ENCODE measurements around the gene IGFBP3. TPM values are rescaled to one million over a fixed set of nuclear protein-coding genes. Genes with fewer than 3 reads are reported as not detected.

IGFBP3 gene
- total and polyA plus RNA-seq, 2 of the 13 experiments (the other 11 are each of a cell fraction or from before 2014, with no cell fraction given) = 57.5 TPM; not detected in 1

DNA sequence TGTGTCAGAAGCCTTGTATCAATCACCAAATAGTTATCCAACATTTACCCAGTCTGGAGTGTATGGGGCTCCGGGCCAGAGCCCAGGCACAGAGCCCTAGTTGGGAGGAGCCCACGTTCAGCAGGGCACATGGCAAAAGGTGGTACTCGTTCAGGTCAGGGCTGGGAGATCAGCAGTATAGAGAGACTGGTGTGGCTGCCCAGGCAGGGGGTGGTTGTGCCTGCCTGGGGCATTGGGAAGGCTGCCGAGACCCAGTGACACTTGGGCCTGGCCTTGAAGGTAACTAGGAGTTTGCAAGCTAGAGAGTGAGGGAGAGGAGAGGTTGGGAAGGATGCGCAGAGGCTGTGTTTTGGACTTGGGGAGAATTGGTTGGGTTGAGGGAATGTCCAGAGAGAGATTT lies 48.9 kb upstream of the IGFBP3 start (continued):
- TF ChIP-seq, protein P1, sequence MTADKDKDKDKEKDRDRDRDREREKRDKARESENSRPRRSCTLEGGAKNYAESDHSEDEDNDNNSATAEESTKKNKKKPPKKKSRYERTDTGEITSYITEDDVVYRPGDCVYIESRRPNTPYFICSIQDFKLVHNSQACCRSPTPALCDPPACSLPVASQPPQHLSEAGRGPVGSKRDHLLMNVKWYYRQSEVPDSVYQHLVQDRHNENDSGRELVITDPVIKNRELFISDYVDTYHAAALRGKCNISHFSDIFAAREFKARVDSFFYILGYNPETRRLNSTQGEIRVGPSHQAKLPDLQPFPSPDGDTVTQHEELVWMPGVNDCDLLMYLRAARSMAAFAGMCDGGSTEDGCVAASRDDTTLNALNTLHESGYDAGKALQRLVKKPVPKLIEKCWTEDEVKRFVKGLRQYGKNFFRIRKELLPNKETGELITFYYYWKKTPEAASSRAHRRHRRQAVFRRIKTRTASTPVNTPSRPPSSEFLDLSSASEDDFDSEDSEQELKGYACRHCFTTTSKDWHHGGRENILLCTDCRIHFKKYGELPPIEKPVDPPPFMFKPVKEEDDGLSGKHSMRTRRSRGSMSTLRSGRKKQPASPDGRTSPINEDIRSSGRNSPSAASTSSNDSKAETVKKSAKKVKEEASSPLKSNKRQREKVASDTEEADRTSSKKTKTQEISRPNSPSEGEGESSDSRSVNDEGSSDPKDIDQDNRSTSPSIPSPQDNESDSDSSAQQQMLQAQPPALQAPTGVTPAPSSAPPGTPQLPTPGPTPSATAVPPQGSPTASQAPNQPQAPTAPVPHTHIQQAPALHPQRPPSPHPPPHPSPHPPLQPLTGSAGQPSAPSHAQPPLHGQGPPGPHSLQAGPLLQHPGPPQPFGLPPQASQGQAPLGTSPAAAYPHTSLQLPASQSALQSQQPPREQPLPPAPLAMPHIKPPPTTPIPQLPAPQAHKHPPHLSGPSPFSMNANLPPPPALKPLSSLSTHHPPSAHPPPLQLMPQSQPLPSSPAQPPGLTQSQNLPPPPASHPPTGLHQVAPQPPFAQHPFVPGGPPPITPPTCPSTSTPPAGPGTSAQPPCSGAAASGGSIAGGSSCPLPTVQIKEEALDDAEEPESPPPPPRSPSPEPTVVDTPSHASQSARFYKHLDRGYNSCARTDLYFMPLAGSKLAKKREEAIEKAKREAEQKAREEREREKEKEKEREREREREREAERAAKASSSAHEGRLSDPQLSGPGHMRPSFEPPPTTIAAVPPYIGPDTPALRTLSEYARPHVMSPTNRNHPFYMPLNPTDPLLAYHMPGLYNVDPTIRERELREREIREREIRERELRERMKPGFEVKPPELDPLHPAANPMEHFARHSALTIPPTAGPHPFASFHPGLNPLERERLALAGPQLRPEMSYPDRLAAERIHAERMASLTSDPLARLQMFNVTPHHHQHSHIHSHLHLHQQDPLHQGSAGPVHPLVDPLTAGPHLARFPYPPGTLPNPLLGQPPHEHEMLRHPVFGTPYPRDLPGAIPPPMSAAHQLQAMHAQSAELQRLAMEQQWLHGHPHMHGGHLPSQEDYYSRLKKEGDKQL (CRISPR knock-in tag; IDR thresholded peaks at IDR 0.05; ENCODE audit: low read depth) = no peak

- no peak for ATAC-seq
- in situ Hi-C loops (cut with HindIII; ENCODE audit: extremely low pct_ligation_motif_present, low pct_unique_long_range_greater_than_20kb) = no loop called here
- no peak for TF ChIP-seq SOX6 (IDR thresholded peaks at IDR 0.05)
- TF ChIP-seq SOX6 (CRISPR knock-in tag; IDR thresholded peaks at IDR 0.05) = no peak
- TF ChIP-seq FOXA1 (IDR thresholded peaks at IDR 0.05) = no peak
- no peak for TF ChIP-seq FOXA1 (CRISPR knock-in tag; IDR thresholded peaks at IDR 0.05)
- TF ChIP-seq NCOA5 (CRISPR knock-in tag; IDR thresholded peaks at IDR 0.05) = no peak
- TF ChIP-seq FOXP4 (CRISPR knock-in tag; IDR thresholded peaks at IDR 0.05) = no peak
- TF ChIP-seq RFX3 (CRISPR knock-in tag; IDR thresholded peaks at IDR 0.05) = no peak
- TF ChIP-seq ZBTB14 (CRISPR knock-in tag; IDR thresholded peaks at IDR 0.05) = no peak
- TF ChIP-seq ZNF317 (CRISPR knock-in tag; IDR thresholded peaks at IDR 0.05) = no peak
- no peak for TF ChIP-seq ZBTB33 (CRISPR knock-in tag; IDR thresholded peaks at IDR 0.05)
- TF ChIP-seq HMG20B (CRISPR knock-in tag; conservative IDR thresholded peaks at IDR 0.05) = no peak
- no peak for TF ChIP-seq RFXANK (CRISPR knock-in tag; IDR thresholded peaks at IDR 0.05)
- TF ChIP-seq KLF12 (CRISPR knock-in tag; IDR thresholded peaks at IDR 0.05; ENCODE audit: borderline replicate concordance) = no peak
These were observed 47.9 kb upstream of the IGFBP3 start for GRCh38 chr7:45968856-45969541.

More at GRCh38 chr7:45968856-45969541, 47.9 kb upstream of the IGFBP3 start:
- ChIA-PET CTCF (ENCODE audit: low intra/inter-chr PET ratio, low total read pairs) (no interaction called here), POLR2A (no interaction called here)
- intact Hi-C loops (cut with micrococcal nuclease; ENCODE audit: unreplicated experiment) = no loop called here
- DNase-seq (ENCODE audit: low spot score) = no peak
- no peak for FAIRE-seq
- no peak overlapping the region for H3K4me3 ChIP-seq (replicated peaks in 1 of 3; ENCODE audit: insufficient read depth in 1 of 3, low read depth in 2 of 3, low read length in 3 of 3)
- H4K20me1 ChIP-seq (ENCODE audit: insufficient read depth, low read length) = no peaks in the 10 kb centered on the region
- no peak overlapping the region for H2AFZ ChIP-seq (ENCODE audit: low read length)
- no peaks in the 10 kb centered on the region for H3K36me3 ChIP-seq (replicated peaks in 1 of 2; ENCODE audit: control insufficient read depth in 1 of 2, insufficient read depth in 2 of 2, low read length in 2 of 2)
- peaks cover 64% of the 10 kb centered on the region for H3K4me1 ChIP-seq (ENCODE audit: insufficient read depth, low read length)
- H3K4me2 ChIP-seq (ENCODE audit: low read depth, low read length) = no peak overlapping the region
- no peaks in the 10 kb centered on the region for H3K79me2 ChIP-seq (ENCODE audit: insufficient read depth, low read length)
- H3K27ac ChIP-seq (ENCODE audit: extremely low read length, insufficient read depth, low read length) = no peak overlapping the region
- no peaks in the 10 kb centered on the region; a peak in 1 of 5 replicates for H3K27me3 ChIP-seq (ENCODE audit: control insufficient read depth in 1 of 2, insufficient read depth in 2 of 2, low read length in 2 of 2)
- BruUV-seq (replicated peaks) = no TSS peak
- no peak overlapping the region for H3K9ac ChIP-seq (ENCODE audit: insufficient read depth, low read depth, low read length)
- no peaks in the 10 kb centered on the region for H3K9me3 ChIP-seq (ENCODE audit: low read length)
- 86% methylated on average over 10 of the region's 10 CpGs for WGBS (ENCODE audit: low lambda C conversion rate)

Data from HepG2 (cell line).